GM12872 (cell line): ENCODE data around the gene RHEBL1.
A peak's percentile ranks its signal among the peaks of the same experiment; 100 is the strongest.

Source experiments
- CTCF ChIP-seq: IDR thresholded peaks from 3 replicates; pipeline ENCODE4 v1.5.1; 2011; ENCODE audit warnings: low read depth, mild to moderate bottlenecking, low read length, moderate library complexity; ENCODE audit not compliant: insufficient read depth

The RHEBL1 gene

GRCh38 chr12:49104822-49105221, 35.0 kb upstream of the RHEBL1 start:
- TF ChIP-seq CTCF = no peak

GRCh38 chr12:49100380-49100779, 30.6 kb upstream of the RHEBL1 start:
- no peak for TF ChIP-seq CTCF

- TF ChIP-seq CTCF = no peak
Observed at GRCh38 chr12:49098703-49099102, 28.9 kb upstream of the RHEBL1 start.

GRCh38 chr12:49098035-49098451, 28.3 kb upstream of the RHEBL1 start:
- TF ChIP-seq CTCF = peak; percentile 97

- no peak for TF ChIP-seq CTCF
Observed at GRCh38 chr12:49097381-49097780, 27.6 kb upstream of the RHEBL1 start.

GRCh38 chr12:49094975-49095365, 25.2 kb upstream of the RHEBL1 start:
- no peak for TF ChIP-seq CTCF

GRCh38 chr12:49094160-49094974, 24.6 kb upstream of the RHEBL1 start, which contains the start of gene DHH:
TSS of gene DHH (minus strand) at chr12:49094801. CDS start at chr12:49094512, 289 bp downstream.
- TF ChIP-seq CTCF = no peak
